AG04450 (cell line): ENCODE data around the gene LSAMP. TPM values are rescaled to one million over a fixed set of nuclear protein-coding genes. Genes with fewer than 3 reads are reported as not detected.
"Not testable (repeated sequence)": the region's sequence is repeated elsewhere in the genome, so short reads cannot be mapped to it uniquely, and the experiment has no call there.

Experiments
- CTCF ChIA-PET: fragments of 300-600, 350-600 bp; formaldehyde crosslinking; extraction: SDS; loops from one replicate; lab custom pipeline; 2022; ENCODE audit warnings: antibody characterized with exemption, inconsistent platforms; lab: Charles Lee
- POLR2A ChIA-PET: fragments of 350-600 bp; formaldehyde crosslinking; extraction: SDS; loops from one replicate; lab custom pipeline; 2021; ENCODE audit warnings: antibody characterized with exemption, inconsistent platforms; lab: Yijun Ruan, JAX
- DNase-seq: peaks from one replicate; pipeline ENCODE4 v3.0.0-alpha.2; 2011; ENCODE audit warnings: low read depth, low spot score
- H3K27ac ChIP-seq: one replicate; pipeline ENCODE4 v1.5.1; 2012; ENCODE audit warnings: low read depth, low read length, control low read depth
- H3K27me3 ChIP-seq: one replicate; pipeline ENCODE4 v1.6.0; 2012; ENCODE audit warnings: low read length; ENCODE audit not compliant: control insufficient read depth, insufficient read depth
- H3K4me3 ChIP-seq: 2 replicates; pipeline ENCODE4 v1.5.1; 2011; ENCODE audit warnings: mild to moderate bottlenecking, low read depth, low read length, control low read depth
- H3K9me3 ChIP-seq: 2 replicates; pipeline ENCODE4 v1.5.1; 2012; ENCODE audit warnings: low read length; ENCODE audit not compliant: control insufficient read depth, insufficient read depth
- CTCF ChIP-seq: IDR thresholded peaks from 2 replicates; pipeline ENCODE4 v1.5.1; 2011; ENCODE audit warnings: low read depth, low read length, control low read depth, inconsistent platforms
- polyA plus RNA-seq: library from polyadenylated mRNA; depleted of rRNA; stranded (reverse); fragments of >200 nt; gene quantifications from 2 replicates; pipeline ENCODE4 v1.2.3, GENCODE V29; 2011

LSAMP gene
- polyA plus RNA-seq, 1 experiment, result 25.1 TPM

DNA sequence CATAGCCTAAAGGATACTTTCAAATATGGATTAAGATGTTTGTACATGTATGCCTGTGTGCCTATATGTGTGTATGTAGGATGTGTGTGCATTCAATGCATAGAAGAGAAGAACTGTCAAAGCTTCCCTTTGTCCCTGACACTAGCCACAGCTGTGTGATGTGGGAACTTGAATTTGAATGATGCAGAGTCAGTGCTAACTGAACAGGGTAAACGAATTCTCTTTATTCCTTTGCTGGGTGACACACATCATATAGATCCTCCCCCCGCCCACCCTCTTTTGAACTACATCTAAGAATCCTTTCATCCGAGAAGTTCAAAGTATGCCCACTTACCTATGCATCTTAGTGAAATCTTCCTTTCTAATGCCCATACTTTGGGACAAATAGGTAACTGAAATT is 593.7 kb downstream of the LSAMP start:
- TF ChIP-seq CTCF, result no peak
- ChIA-PET CTCF (interaction anchor here (2.0 kb wide), 1 partner anchor 15 kb away, joined by 5 read pairs; no protein-coding TSS in a partner anchor), POLR2A (no interaction called here)
- no peak for DNase-seq
- Histone ChIP-seq H3K27me3 (no peaks in the 10 kb centered on the region), H3K9me3 (no peaks in the 10 kb centered on the region), H3K27ac (no peak overlapping the region), H3K4me3 (no peak overlapping the region)

GRCh38 chr3:115848641-115849040 is 596.6 kb downstream of the LSAMP start:
- Histone ChIP-seq H3K4me3 (no peak overlapping the region), H3K27ac (no peak overlapping the region)
- CTCF ChIA-PET, result interaction anchor here (1.1 to 2.6 kb wide), 4 partner anchors 10 to 28 kb away, joined by 3 to 16 read pairs (median 6); no protein-coding TSS in a partner anchor

GRCh38 chr3:115845986-115846385 is 599.3 kb downstream of the LSAMP start:
- no peak for DNase-seq
- Histone ChIP-seq H3K4me3 (no peak overlapping the region), H3K9me3 (no peaks in the 10 kb centered on the region), H3K27ac (no peak overlapping the region), H3K27me3 (no peaks in the 10 kb centered on the region)
- no peak for TF ChIP-seq CTCF
- ChIA-PET POLR2A (no interaction called here), CTCF (interaction anchor here (0.8 to 1.4 kb wide), 3 partner anchors 10 to 76 kb away, joined by 4 to 14 read pairs (median 5); no protein-coding TSS in a partner anchor)

More at GRCh38 chr3:115848641-115849040, 596.6 kb downstream of the LSAMP start:
- no peaks in the 10 kb centered on the region for H3K27me3 ChIP-seq
- TF ChIP-seq CTCF, result no peak
- no peak for DNase-seq
- H3K9me3 ChIP-seq, result no peaks in the 10 kb centered on the region
- POLR2A ChIA-PET, result no interaction called here

- H3K27me3 ChIP-seq, H3K9me3 ChIP-seq, DNase-seq, POLR2A ChIA-PET, CTCF ChIA-PET, H3K27ac ChIP-seq, H3K4me3 ChIP-seq: not testable (repeated sequence)
Observed at GRCh38 chr3:115844729-115845128, 600.6 kb downstream of the LSAMP start.

DNA sequence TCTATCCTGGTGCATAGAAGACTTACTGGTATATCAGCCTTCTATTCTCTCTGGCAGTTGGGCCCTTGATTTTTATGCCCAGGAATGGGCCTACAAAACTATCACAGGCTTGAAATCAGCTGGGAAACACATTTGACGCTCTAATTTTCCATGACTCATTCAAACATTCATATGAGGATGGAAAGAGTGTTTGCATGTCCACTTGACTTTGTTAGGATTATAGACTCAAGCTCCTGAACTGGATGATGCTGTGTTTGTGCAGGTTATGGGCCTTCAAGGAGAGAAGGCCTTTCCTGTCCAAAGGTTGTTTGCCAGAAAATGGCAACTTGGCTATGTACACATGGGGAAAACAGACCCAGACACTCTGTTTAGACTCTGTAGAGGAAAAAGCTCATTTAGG is 602.1 kb downstream of the LSAMP start:
- no peak overlapping the region for H3K4me3 ChIP-seq
- no peaks in the 10 kb centered on the region for H3K27me3 ChIP-seq
- H3K9me3 ChIP-seq, result no peaks in the 10 kb centered on the region
- POLR2A ChIA-PET, result no interaction called here
- no peak for TF ChIP-seq CTCF
- CTCF ChIA-PET, result interaction anchor here (0.8 to 1.2 kb wide), 3 partner anchors 11 to 23 kb away, joined by 3 to 5 read pairs (median 4); no protein-coding TSS in a partner anchor
- no peak for DNase-seq
- no peak overlapping the region for H3K27ac ChIP-seq
